Midbrain (tissue), 1 donor: ENCODE results near the gene ARHGAP31.
"Not testable (repeated sequence)": the region's sequence is repeated elsewhere in the genome, so short reads cannot be mapped to it uniquely, and the experiment has no call there.

ENCODE experiments used
- DNase-seq: peaks from one replicate; lab custom pipeline; 2025; lab: John Stamatoyannopoulos, UW

Gene ARHGAP31

DNA sequence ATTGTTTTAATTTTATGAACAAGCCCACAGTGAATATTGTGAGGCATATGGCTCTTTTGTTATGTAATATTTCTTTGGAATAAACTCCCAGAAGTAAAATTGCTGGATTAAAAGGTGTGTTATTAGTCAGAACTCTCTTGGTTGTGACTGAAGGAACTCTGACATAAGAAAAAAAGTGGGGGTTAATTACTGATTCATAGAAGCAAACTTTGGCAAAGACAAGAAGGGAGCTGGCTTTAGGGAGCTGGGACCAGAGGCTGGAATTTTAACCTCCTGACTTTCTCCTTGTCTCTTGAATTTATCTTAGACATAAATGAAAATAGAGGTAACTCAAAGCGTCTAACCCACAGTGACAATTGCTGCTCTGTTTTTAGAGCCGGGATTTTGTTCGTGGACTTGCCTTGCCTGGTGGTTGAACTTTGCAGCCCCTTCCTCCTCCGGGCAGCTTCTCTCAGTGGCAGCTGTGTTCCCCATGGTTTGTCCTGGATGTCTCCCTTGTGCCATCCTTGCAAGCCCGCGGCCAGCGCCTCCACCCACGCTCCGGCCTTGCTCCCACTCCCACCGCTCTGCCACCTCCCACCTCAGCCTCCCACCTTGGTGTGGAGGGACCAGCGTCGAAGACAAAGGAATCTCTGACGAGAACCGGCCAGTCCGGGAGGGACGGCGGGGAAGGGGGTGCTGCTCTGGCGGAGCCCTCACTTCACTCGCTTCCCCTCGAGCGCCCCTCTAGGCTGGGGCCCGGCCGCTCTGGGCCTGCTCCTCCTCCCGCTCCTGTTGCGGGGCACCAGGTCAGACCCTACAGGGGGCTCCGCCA, 28.0 kb downstream of the ARHGAP31 start:
- DNase-seq, result no peak

DNA sequence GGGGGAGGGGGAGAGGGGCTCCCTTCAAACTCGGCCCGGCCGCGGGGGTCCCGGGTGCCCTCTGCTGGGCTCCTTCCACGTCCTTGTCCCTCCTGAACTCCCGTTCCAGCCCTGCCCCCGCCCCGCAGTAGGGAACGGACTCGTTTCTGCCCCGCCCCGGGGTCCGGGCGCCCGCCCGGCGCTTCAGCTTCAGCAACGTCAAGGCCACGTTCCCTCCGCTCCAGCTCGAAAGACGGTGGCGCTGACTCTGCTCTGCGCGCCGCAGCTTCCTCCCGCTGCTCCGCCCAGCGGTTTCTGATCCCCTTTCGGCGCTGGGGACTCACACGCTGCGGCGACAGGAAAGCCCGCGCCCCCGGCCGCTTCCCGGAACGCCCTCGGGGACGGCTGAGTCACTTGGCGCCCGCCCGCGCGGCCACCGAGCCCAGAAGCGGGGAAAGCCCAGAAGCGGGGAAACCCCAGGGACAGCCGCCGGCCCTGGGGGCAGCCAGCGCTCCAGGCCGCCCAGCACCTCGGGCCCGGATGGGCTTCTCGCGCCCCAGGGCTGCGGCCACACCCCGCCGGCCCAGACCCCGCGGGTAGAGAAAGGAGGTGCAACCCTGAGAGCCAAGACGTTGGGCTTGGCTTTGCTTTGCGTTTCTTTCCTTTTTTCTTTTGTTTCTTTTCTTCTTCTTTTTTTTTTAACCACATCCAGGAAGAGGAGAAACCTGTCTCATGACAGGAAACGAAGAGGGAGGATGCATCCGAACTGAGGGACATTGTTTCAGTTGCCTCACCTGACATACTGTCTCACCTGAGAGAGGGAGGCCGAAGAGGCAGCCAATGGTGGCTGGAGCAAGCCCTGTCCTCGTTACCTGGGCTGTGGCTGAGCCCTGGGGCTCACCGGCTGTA, 28.9 kb downstream of the ARHGAP31 start:
- peak; percentile 76 for DNase-seq

DNA sequence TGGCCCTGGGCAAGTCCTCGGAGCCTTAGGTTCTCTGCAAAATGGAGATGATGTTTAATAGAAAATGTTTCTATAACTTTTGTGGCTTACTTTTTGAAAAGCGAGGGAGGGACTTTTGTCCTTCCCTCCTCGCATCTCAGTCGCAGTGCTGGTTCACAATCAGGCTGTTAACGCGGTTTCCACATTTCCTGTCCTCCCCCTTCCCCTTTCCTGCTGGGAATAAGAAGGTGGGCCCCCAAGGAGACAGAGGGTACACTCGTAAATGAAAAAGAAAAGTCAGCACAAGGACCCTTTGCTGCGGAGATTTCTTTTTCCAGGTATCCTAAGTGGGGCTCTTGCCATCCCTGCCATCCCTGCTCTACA, 29.5 kb downstream of the ARHGAP31 start:
- DNase-seq, result no peak

DNA sequence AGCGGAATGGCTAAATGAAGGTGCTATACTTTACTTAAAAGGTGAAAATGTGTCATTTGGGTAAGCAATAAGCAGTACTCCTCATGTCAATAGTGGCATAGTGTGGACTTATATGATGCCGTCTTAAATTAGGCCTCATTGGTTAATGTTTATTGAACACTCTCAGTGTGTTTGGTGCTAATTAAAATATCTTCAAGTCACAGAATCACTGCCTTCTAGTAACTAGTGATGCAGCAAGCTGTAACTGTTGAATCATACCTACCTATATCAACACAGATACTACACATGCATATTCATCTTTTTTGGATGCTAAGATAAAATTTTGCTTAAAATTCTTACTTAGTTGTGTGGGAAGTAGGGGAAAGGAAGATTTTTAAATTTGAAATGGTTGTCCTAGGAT, 30.7 kb downstream of the ARHGAP31 start:
- no peak for DNase-seq

DNA sequence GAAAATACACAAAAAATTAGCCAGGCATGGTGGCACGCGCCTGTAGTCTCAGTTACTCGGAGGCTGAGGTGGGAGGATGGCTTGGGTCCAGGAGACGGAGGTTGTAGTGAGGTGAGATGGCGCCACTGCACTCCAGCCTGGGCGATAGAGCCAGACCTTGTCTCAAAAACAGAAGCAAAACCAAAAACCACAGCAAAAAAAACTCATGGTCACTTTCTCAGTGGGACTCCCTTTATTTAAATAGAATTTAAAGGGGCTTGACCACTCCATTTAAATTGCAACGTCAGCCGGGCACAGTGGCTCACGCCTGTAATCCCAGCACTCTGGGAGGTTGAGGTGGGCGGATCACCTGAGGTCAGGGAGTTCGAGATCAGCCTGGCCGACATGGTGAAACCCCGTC, 32.8 kb downstream of the ARHGAP31 start:
- DNase-seq, result no peak

DNA sequence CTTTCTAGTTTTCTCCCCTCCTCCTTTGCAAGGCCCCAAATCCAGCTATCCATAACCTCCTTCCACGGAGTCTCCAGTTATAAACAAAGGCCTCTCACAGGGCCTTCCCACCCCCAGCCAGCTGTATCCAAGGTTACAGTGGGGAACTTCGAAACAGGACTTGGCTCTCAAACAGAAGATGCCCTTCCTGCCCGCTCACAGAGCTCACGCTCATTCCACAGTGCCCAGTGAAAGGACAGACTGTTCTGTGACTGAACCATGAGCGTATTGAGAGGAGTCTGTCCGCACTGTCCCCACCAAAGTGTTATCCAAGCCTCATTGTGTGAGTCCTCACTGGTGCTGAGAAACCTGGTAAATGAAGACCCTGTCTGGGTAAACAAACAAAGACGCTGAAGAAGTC, 35.4 kb downstream of the ARHGAP31 start:
- DNase-seq, result peak; percentile 80

DNA sequence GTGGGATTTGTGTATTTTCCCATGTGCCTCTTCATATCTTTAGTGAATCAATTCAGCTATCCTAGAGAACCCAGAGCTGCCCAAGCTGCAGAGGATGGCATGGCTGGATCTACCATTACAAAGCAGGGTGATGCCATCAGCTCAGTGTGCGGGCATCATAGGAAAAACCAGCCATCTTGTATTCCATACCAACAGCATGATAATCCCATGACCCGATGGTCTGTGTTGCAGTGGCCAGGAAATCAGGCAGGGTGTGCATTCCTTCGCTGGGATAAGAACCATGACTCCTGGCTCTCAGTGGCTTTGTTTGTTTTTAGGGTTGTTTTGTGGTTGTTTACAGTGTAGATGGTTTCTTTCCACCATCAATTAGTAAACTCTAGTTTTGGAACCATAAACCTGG, 36.0 kb downstream of the ARHGAP31 start:
- no peak for DNase-seq

DNA sequence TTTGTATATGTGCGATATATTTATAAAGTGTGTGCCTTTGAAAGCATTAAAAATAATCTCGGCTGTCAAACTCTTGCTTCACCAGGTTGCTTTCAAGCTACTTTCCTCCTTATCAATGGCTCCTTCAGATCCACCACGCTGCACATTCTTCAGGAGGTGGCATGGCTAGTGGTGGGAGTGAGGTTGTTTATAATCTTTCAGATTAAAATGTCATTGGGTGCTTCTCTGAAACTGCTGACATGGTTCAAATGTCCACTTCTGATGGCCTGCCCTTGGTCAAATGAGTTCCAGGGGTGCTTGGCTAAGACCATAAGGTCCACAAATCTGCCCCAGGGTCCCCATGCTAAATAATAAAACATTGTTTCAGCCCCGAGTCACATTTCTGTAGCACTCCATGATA, 36.7 kb downstream of the ARHGAP31 start:
- DNase-seq, result no peak

DNA sequence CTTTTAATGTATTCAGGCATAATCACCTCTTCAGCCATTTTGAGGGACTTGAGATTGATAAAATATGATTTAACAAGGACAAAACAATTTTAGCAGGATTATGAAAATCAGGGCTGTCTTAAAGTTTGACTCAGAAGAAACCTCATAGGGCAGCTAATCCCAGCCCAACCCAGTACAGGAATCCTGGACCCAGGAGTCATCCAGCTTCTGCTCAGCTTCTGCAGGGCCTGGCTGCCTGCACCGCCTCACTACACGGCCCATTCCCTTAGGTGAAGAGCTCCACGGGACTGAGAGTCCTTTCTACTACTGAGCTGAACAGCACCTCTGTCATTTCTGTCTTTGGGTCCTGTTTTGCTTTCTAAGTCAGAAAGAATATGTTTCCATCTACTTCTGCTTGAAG, 37.5 kb downstream of the ARHGAP31 start:
- no peak for DNase-seq

DNA sequence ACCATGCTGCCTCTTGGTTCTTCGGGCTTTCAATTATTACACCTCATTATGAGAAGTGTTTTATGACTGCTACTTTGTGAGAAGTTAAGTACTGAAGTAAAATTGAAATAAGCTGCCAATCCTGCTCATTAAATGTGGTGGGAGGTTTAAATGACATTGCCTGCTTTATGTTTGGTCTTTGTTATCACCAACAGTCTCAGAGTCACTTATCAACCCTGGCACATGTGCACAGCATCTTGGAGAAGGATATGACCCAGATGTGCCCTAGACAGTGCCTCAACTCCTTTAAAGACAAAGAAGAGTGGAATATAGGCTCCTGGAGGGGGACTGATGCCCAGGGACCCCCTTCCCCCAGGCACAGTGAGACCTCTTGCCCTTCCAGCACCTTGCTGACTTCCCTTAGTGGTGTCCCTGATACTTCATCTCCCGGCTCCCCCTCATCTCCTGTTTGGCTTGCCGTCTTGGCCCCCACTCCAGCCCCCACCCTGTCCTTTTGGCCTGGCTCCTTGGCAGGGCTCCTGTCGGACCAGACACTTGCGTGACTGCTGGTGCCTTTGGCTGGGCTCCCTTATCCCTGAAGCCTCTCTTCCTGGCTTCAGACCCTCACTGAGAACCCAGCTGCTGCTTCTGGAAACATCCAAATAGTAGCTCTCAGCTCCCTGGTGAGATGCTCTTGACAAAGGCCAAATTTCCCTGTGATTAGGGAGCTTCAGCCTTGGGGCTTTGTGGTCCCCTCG, 39.8 kb downstream of the ARHGAP31 start:
- no peak for DNase-seq

DNA sequence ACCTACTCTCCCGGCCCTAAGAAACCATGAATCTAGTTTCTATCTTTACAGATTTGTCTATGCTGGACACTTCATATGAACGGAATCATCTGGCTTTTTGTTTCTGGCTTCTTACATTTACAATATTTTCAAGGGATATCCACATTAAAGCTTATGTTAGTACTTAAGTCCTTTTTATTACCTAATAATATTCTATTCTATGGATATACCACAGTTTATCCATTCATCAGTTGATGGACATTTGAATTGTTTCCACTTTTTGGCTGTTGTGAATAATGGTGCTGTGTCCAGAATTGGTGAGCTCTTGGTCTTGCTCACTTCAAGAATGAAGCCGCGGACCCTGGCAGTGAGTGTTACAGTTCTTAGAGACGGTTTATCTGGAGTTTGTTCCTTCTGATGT, 42.6 kb downstream of the ARHGAP31 start:
- no peak for DNase-seq

DNA sequence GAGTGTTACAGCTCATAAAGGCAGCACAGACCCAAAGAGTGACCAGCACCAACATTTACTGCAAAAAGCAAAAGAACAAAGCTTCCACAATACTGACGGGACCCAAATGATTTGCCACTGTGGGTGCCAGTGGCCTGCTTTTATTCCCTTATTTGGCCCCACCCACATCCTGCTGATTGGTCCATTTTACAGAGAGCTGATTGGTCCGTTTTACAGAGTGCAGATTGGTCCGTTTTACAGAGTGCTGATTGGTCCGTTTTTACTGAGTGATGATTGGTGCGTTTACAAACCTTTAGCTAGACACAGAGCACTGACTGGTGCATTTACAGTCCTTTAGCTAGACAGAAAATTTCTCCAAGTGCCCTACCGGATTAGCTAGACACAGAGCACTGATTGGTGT, 43.2 kb downstream of the ARHGAP31 start:
- DNase-seq, result not testable (repeated sequence)

DNA sequence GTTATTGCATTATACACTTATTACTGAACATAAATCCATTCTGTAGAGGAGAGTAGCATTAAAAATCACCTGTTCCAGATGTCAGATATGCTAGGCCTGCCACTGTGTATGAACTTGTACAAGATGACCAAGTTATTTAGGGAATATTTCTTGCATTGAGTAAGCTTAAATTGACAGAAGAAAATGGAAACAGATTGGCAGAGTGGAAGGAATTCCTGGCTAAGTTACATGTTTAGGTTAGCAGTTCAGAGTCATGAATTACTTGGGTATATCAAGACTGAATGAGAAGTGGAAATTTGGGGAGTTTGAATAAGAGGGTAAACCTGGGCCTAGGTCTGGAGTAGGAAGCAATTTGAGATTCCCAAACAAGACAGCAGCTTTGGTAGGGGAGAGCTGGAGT, 44.6 kb downstream of the ARHGAP31 start:
- no peak for DNase-seq

DNA sequence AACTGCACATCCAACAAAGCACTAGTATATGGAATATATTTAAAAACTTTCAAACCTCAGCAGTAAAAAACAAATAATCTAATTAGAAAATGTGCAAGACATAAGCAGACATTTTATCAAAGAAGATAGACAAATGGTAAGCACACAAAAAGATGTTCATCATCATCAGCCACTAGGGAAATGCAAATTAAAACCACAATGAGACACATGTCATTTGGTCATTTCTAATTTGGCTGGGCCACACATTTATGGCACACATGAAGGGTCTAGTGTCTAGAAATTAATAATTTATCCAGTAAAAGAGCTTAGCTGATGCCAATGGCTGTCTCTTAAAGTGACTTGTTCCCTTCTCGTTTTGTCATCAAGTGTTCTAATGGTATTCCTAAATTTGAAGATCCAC, 45.8 kb downstream of the ARHGAP31 start:
- no peak for DNase-seq

DNA sequence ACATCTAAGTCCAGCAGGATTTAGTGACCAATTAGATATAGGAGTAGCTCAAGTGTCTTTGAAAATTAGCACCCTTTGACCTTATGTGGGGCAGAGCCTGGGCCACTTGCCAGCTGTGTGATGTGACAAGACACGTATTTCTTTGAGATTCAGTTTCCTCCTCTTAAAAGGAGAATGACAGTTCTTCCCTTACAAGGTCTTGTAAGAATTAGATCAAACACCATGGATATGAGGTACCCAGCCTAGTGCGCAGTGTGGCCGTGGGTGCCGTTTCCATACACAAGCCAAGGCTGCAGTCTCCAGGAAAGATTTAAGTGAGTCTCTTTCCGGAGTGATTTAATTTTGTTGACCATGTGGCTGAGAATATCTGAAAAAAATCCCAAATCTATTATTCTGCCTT, 46.3 kb downstream of the ARHGAP31 start:
- no peak for DNase-seq

DNA sequence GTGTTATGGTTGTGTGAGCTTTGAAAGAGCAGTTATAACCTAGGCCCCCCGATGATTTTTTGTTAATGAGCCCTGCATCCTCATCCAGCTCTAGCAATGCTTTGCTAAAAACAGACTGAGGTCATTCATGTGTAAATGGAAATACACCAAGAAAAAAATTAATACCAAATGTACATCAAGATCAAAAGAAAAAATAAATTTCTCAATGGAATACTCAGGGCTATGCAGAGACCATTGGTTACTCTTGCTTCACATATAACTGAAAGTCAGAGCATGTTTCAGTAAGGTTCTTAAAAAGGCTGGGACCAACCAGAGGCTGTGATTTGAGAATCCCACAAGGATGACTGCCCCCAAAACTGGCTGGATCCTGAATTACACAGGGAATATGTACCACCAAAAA, 48.0 kb downstream of the ARHGAP31 start:
- no peak for DNase-seq

DNA sequence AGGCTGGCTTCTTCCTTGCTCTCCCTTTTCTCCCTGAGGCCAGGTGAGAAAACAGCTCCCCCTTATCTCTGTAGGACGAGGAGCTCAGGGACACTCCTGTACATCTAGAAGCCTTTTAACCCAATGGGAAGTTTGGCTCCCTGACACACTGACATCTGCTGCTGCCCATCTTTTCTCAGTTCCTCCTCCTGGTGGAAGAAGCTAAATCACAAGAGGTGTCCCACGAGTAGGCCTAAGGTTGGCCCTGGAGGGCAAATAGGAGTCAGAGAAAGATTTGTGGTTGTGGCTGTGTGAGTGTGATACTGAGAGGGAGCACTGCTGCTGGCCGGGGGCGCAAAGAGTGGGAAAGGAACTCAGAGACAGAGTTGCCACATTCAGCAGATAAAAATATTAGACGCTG, 49.5 kb downstream of the ARHGAP31 start:
- no peak for DNase-seq

DNA sequence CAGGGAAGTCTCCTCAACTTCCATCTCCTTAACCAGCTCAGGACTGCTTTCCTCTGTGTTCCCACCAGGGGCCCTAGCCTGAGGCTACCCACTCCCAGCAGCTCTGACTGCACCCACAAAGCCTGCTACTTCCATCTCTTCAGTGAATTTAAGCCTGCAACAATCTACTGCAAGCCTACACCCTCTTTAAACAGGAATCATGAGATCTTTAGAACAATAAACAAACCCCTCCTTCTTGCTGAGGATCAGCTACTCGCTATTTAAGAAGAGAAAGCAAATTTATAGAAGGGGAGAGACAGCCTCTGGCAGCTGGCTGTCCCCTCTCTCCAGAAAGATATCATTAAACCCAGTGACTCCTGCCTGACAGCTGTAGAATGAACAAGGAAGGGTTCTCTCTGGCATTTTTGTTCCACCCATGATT, 51.9 kb downstream of the ARHGAP31 start:
- DNase-seq, result no peak

DNA sequence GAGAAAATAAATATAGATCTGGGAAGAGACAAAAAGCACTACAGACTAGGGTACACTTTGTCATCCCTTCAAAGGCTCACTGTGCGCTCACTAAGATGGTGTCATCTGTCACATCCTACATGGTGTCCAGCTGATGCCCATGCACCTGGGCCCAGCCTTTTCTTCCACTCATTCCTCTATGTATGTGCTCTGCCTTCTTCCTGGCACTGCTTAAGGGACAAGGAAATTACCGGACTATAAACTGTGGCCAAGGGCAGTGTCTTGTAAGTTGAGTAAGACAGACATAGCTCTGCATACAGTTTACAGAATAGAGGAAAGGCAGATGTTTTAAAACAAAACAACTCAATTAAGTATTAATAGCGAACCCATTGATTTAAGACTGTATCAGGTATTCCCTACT, 52.9 kb downstream of the ARHGAP31 start:
- no peak for DNase-seq

DNA sequence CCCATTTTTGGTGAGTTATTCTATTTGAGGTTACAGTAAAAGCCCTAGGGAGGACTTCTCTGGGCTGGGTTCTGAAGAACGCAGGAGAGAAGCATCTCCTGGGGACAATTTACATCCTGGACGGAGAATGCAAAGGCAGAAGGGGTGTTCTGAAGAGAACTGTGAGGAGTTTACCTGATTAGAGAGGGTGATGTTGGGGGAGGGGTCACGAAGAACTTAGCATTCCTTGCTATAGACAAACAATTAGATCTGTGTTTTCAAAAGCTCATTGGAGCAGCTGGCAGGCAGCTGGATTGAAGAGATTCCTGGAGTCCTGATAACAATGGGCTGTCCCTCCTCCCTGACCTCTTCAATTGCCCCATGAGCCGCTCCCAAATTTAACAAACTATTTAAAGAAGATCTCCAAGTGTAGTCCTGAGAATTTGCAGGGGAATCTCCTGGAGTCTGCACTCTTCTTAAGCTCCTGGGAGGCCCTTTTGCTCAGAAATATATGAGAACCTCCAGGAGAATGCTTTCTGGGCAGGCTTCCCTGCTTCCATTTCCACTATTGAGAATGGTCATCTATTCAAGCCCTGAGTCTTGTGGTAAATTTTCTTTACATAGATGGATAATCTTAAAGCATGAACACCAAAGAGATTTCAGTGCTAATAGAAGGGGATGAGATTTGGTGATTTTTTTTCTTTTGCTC, 55.3 kb downstream of the ARHGAP31 start:
- DNase-seq, result no peak

DNA sequence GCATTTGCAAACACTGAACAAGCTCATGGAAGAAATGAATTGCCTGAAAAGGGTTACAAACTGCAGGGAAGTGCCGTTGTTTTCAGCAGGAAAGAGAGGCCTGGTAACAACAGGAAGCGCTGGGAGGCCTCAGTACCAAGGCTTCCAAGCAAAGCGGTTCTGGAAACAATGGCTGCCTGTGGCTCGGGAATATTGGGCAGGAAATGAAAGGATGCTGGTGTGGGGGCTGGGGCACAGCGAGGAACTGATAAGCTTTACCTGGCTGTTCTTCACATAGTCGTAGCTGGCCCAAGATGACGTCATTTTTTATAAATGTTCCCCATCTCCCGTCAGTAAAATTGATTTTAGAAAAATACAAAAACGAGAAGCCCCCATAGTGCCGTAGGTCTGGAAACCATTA, 55.9 kb downstream of the ARHGAP31 start:
- DNase-seq, result no peak

DNA sequence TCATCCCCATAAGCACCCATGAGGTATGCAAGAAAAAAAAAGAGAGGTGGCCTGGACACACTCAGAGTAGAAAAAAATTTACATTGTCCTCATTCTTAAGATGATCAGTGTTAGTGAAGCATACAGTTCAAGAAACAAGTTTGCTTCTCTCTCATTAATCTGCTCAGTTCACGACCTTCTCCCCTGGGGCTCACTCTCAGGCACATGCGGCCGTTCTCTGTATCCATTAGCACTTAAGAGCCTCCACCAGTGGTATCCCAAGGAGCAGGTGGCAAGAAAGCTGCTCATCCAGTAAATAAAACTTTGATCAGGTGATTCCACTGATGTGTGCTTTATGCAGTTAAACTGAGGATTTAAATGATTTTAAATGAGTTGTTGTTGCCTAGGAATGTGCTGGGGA, 57.4 kb downstream of the ARHGAP31 start:
- no peak for DNase-seq
